ENCODE data around the gene ITPA. TPM values are rescaled to one million over a fixed set of nuclear protein-coding genes. Genes with fewer than 3 reads are reported as not detected.
A peak's percentile ranks its signal among the peaks of the same experiment; 100 is the strongest.

The ITPA gene
- total and polyA plus RNA-seq, 2 of the 13 experiments (the other 11 are each of a cell fraction or from before 2014, with no cell fraction given): 60.1 to 103 TPM

DNA sequence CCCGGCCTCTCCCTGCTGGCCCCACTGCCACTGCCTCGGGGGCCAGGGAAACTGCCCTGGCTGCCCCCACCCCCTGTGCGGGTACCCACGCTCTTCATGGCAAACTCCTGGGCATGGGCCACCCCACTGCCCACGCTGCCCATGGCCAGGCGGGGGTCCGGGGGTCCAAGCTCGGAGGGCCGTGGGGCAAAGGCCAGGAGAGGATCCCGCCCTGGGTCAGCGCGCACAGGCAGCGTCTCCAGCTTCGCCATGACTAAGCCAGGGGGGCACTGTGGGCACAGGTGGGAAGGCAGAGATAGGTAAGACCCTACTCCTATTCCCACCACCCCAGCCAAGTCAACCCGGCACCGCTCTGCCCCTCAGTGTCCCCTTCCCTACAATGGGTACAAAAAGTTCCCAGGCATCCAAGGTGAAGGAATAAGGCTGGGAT lies 42.4 kb upstream of the ITPA start (continued):
- TF ChIP-seq HHEX (CRISPR knock-in tag; IDR thresholded peaks at IDR 0.05): no peak
- TF ChIP-seq KDM2A (CRISPR knock-in tag; IDR thresholded peaks at IDR 0.05; ENCODE audit: borderline replicate concordance, low read depth): no peak
- no peak for TF ChIP-seq ZNF326 (CRISPR knock-in tag; IDR thresholded peaks at IDR 0.05; ENCODE audit: borderline replicate concordance)
- TF ChIP-seq ZNF564 (CRISPR knock-in tag; IDR thresholded peaks at IDR 0.05): no peak
- TF ChIP-seq, protein P1, sequence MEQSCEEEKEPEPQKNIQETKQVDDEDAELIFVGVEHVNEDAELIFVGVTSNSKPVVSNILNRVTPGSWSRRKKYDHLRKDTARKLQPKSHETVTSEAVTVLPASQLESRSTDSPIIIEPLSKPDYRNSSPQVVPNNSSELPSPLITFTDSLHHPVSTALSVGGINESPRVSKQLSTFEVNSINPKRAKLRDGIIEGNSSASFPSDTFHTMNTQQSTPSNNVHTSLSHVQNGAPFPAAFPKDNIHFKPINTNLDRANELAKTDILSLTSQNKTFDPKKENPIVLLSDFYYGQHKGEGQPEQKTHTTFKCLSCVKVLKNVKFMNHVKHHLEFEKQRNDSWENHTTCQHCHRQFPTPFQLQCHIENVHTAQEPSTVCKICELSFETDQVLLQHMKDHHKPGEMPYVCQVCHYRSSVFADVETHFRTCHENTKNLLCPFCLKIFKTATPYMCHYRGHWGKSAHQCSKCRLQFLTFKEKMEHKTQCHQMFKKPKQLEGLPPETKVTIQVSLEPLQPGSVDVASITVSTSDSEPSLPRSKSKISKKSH (CRISPR knock-in tag; IDR thresholded peaks at IDR 0.05; ENCODE audit: borderline replicate concordance): 0 out of 2 replicates have a peak, but pooled peaks have one; percentile 13
- TF ChIP-seq, protein P2, sequence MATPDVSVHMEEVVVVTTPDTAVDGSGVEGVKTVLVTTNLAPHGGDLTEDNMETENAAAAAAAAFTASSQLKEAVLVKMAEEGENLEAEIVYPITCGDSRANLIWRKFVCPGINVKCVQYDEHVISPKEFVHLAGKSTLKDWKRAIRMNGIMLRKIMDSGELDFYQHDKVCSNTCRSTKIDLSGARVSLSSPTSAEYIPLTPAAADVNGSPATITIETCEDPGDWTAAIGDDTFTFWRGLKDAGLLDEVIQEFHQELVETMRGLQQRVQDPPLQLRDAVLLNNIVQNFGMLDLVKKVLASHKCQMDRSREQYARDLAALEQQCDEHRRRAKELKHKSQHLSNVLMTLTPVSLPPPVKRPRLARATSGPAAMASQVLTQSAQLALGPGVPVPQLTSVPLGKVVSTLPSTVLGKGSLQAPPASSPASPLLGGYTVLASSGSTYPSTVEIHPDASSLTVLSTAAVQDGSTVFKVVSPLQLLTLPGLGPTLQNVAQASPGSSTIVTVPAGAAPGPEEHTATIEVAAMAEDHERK (CRISPR knock-in tag; IDR thresholded peaks at IDR 0.05; ENCODE audit: low read depth): no peak
- no peak for TF ChIP-seq FOXK1 (CRISPR knock-in tag; IDR thresholded peaks at IDR 0.05; ENCODE audit: borderline replicate concordance, low read depth)
- TF ChIP-seq, protein P3, sequence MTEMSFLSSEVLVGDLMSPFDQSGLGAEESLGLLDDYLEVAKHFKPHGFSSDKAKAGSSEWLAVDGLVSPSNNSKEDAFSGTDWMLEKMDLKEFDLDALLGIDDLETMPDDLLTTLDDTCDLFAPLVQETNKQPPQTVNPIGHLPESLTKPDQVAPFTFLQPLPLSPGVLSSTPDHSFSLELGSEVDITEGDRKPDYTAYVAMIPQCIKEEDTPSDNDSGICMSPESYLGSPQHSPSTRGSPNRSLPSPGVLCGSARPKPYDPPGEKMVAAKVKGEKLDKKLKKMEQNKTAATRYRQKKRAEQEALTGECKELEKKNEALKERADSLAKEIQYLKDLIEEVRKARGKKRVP (CRISPR knock-in tag; IDR thresholded peaks at IDR 0.05): no peak
- TF ChIP-seq ZNF563 (CRISPR knock-in tag; IDR thresholded peaks at IDR 0.05): no peak
- no peak for TF ChIP-seq NKX3-1 (CRISPR knock-in tag; IDR thresholded peaks at IDR 0.05)
- no peak for TF ChIP-seq ETV5 (CRISPR knock-in tag; IDR thresholded peaks at IDR 0.05; ENCODE audit: borderline replicate concordance)
- TF ChIP-seq ZNF138 (CRISPR knock-in tag; IDR thresholded peaks at IDR 0.05; ENCODE audit: low read depth): no peak
- TF ChIP-seq ZBTB7A (CRISPR knock-in tag; IDR thresholded peaks at IDR 0.05): peak; percentile 51; the same call in 1 of the 2 replicates
- TF ChIP-seq CAMTA2 (CRISPR knock-in tag; IDR thresholded peaks at IDR 0.05; ENCODE audit: borderline replicate concordance): no peak
- TF ChIP-seq, protein P4, sequence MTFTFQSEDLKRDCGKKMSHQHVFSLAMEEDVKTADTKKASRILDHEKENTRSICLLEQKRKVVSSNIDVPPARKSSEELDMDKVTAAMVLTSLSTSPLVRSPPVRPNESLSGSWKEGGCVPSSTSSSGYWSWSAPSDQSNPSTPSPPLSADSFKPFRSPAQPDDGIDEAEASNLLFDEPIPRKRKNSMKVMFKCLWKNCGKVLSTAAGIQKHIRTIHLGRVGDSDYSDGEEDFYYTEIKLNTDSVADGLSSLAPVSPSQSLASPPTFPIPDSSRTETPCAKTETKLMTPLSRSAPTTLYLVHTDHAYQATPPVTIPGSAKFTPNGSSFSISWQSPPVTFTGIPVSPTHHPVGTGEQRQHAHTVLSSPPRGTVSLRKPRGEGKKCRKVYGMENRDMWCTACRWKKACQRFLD (CRISPR knock-in tag; IDR thresholded peaks at IDR 0.05; ENCODE audit: borderline replicate concordance): no peak
- TF ChIP-seq, protein P5, sequence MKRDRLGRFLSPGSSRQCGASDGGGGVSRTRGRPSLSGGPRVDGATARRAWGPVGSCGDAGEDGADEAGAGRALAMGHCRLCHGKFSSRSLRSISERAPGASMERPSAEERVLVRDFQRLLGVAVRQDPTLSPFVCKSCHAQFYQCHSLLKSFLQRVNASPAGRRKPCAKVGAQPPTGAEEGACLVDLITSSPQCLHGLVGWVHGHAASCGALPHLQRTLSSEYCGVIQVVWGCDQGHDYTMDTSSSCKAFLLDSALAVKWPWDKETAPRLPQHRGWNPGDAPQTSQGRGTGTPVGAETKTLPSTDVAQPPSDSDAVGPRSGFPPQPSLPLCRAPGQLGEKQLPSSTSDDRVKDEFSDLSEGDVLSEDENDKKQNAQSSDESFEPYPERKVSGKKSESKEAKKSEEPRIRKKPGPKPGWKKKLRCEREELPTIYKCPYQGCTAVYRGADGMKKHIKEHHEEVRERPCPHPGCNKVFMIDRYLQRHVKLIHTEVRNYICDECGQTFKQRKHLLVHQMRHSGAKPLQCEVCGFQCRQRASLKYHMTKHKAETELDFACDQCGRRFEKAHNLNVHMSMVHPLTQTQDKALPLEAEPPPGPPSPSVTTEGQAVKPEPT (CRISPR knock-in tag; IDR thresholded peaks at IDR 0.05; ENCODE audit: low read depth): no peak
- TF ChIP-seq BRD4 (CRISPR knock-in tag; IDR thresholded peaks at IDR 0.05): no peak
- peak; percentile 85 for TF ChIP-seq HNRNPL (IDR thresholded peaks at IDR 0.05; ENCODE audit: low read depth, low read length)

Measured in HepG2 (cell line).